ENCODE results near the gene ATP13A4. TPM values are rescaled to one million over a fixed set of nuclear protein-coding genes. Genes with fewer than 3 reads are reported as not detected.

Gene ATP13A4
- total RNA-seq, 1 experiment from 2014 or later: not detected

GRCh38 chr3:193389335-193389734, 165.4 kb downstream of the ATP13A4 start:
- Mint-ChIP-seq H3K27ac (ENCODE audit: low read depth, unreplicated experiment) (no peak overlapping the region), H3K4me1 (ENCODE audit: insufficient read depth, unreplicated experiment) (no peaks in the 10 kb centered on the region), H3K9me3 (ENCODE audit: unreplicated experiment) (no peaks in the 10 kb centered on the region), H3K4me3 (ENCODE audit: unreplicated experiment) (no peak overlapping the region), H3K36me3 (ENCODE audit: insufficient read depth, unreplicated experiment) (no peaks in the 10 kb centered on the region), H3K27me3 (ENCODE audit: insufficient read depth, unreplicated experiment) (peaks cover 20% of the 10 kb centered on the region)
- CTCF ChIA-PET: interaction anchor here (0.5 to 0.9 kb wide), 3 partner anchors 72 to 573 kb away, joined by 3 to 4 read pairs (median 3); no protein-coding TSS in a partner anchor
- no TSS peak for BruUV-seq (replicated peaks)
- no peak for DNase-seq (ENCODE audit: unreplicated experiment)
- POLR2A ChIA-PET: interaction anchor here (0.6 kb wide), 1 partner anchor 146 kb away, joined by 3 read pairs; no protein-coding TSS in a partner anchor
- no peak for TF ChIP-seq CTCF (IDR thresholded peaks at IDR 0.05; ENCODE audit: unreplicated experiment)
- intact Hi-C loops (cut with micrococcal nuclease): no loop called here

- POLR2A ChIA-PET: no interaction called here
- DNase-seq (ENCODE audit: unreplicated experiment): no peak
- no peak overlapping the region for H3K27ac Mint-ChIP-seq (ENCODE audit: low read depth, unreplicated experiment)
- no peak for TF ChIP-seq CTCF (IDR thresholded peaks at IDR 0.05; ENCODE audit: unreplicated experiment)
- CTCF ChIA-PET: no interaction called here
- H3K4me3 Mint-ChIP-seq (ENCODE audit: unreplicated experiment): no peak overlapping the region
- no peaks in the 10 kb centered on the region for H3K4me1 Mint-ChIP-seq (ENCODE audit: insufficient read depth, unreplicated experiment)
- H3K27me3 Mint-ChIP-seq (ENCODE audit: insufficient read depth, unreplicated experiment): peaks cover 29% of the 10 kb centered on the region
- H3K9me3 Mint-ChIP-seq (ENCODE audit: unreplicated experiment): no peaks in the 10 kb centered on the region
- BruUV-seq (replicated peaks): no TSS peak
- H3K36me3 Mint-ChIP-seq (ENCODE audit: insufficient read depth, unreplicated experiment): no peaks in the 10 kb centered on the region
- intact Hi-C loops (cut with micrococcal nuclease): no loop called here
Measured at GRCh38 chr3:193388361-193388760, 166.3 kb downstream of the ATP13A4 start.

GRCh38 chr3:193387596-193387995, 167.1 kb downstream of the ATP13A4 start:
- Mint-ChIP-seq H3K9me3 (ENCODE audit: unreplicated experiment) (no peaks in the 10 kb centered on the region), H3K27me3 (ENCODE audit: insufficient read depth, unreplicated experiment) (peaks cover 37% of the 10 kb centered on the region), H3K27ac (ENCODE audit: low read depth, unreplicated experiment) (no peak overlapping the region), H3K36me3 (ENCODE audit: insufficient read depth, unreplicated experiment) (no peaks in the 10 kb centered on the region), H3K4me3 (ENCODE audit: unreplicated experiment) (no peak overlapping the region), H3K4me1 (ENCODE audit: insufficient read depth, unreplicated experiment) (no peaks in the 10 kb centered on the region)
- ChIA-PET POLR2A (no interaction called here), CTCF (no interaction called here)
- TF ChIP-seq CTCF (IDR thresholded peaks at IDR 0.05; ENCODE audit: unreplicated experiment): no peak
- no TSS peak for BruUV-seq (replicated peaks)
- intact Hi-C loops (cut with micrococcal nuclease): no loop called here
- no peak for DNase-seq (ENCODE audit: unreplicated experiment)

- no peak for TF ChIP-seq CTCF (IDR thresholded peaks at IDR 0.05; ENCODE audit: unreplicated experiment)
- CTCF ChIA-PET: no interaction called here
- no peak within 1 kb of the TSS for H3K27ac Mint-ChIP-seq (ENCODE audit: low read depth, unreplicated experiment)
- no TSS peak for BruUV-seq (replicated peaks)
- peaks cover 47% of the 10 kb centered on the region for H3K27me3 Mint-ChIP-seq (ENCODE audit: insufficient read depth, unreplicated experiment)
- no peaks in the 10 kb centered on the region for H3K9me3 Mint-ChIP-seq (ENCODE audit: unreplicated experiment)
- intact Hi-C loops (cut with micrococcal nuclease): no loop called here
- POLR2A ChIA-PET: no interaction called here
- DNase-seq (ENCODE audit: unreplicated experiment): no peak
- no peaks in the 10 kb centered on the region for H3K4me1 Mint-ChIP-seq (ENCODE audit: insufficient read depth, unreplicated experiment)
- H3K4me3 Mint-ChIP-seq (ENCODE audit: unreplicated experiment): no peak within 1 kb of the TSS
- H3K36me3 Mint-ChIP-seq (ENCODE audit: insufficient read depth, unreplicated experiment): peaks cover 5% of the 10 kb centered on the region
Measured at GRCh38 chr3:193378706-193379105, 176.0 kb downstream of the ATP13A4 start, which contains the start of gene ATP13A5. Gene ATP13A5 (minus strand): TSS chr3:193378753. CDS start chr3:193378725, 28 bp downstream.
